HepG2 (cell line): ENCODE results near the gene SDF2. TPM values are rescaled to one million over a fixed set of nuclear protein-coding genes. Genes with fewer than 3 reads are reported as not detected.

Experiments used
- DR1 ChIP-seq: sonication (generic); formaldehyde crosslinking; IDR thresholded peaks from 2 replicates; pipeline ENCODE4 v1.8.0; 2021; ENCODE audit warnings: mild to moderate bottlenecking, missing genetic modification reagents, inconsistent platforms
- FOSL1 ChIP-seq: sonication (generic); formaldehyde crosslinking; IDR thresholded peaks from 2 replicates; pipeline ENCODE4 v1.9.0; 2021; ENCODE audit warnings: missing genetic modification reagents, borderline replicate concordance
- IRX3 ChIP-seq: sonication (generic); formaldehyde crosslinking; IDR thresholded peaks from 2 replicates; pipeline ENCODE4 v1.8.1; 2023; ENCODE audit warnings: mild to moderate bottlenecking, low read depth, missing genetic modification reagents, borderline replicate concordance
- KAT7 ChIP-seq: IDR thresholded peaks from 2 replicates; pipeline ENCODE4 v1.6.1; 2018; ENCODE audit warnings: borderline replicate concordance, missing compliant biosample characterization
- MTA3 ChIP-seq: sonication (generic); formaldehyde crosslinking; IDR thresholded peaks from 2 replicates; pipeline ENCODE4 v1.4.0; 2020; ENCODE audit warnings: missing genetic modification reagents
- MYPOP ChIP-seq: sonication (generic); formaldehyde crosslinking; IDR thresholded peaks from 2 replicates; pipeline ENCODE4 v1.8.1; 2023; ENCODE audit warnings: mild to moderate bottlenecking, moderate library complexity, missing genetic modification reagents
- NCOA1 ChIP-seq: sonication (generic); formaldehyde crosslinking; IDR thresholded peaks from 2 replicates; pipeline ENCODE4 v1.9.0; 2021; ENCODE audit warnings: missing genetic modification reagents
- ONECUT2 ChIP-seq: sonication (generic); formaldehyde crosslinking; IDR thresholded peaks from 2 replicates; pipeline ENCODE4 v1.4.0; 2020; ENCODE audit warnings: missing genetic modification reagents
- RBM22 ChIP-seq: fragments of 200-400 bp; formaldehyde crosslinking; optimal IDR thresholded peaks from 2 replicates; pipeline ENCODE3; 2017; ENCODE audit warnings: mild to moderate bottlenecking, low read length, moderate library complexity
- SALL2 ChIP-seq: sonication (generic); formaldehyde crosslinking; IDR thresholded peaks from 2 replicates; pipeline ENCODE4 v1.8.1; 2023; ENCODE audit warnings: mild to moderate bottlenecking, missing genetic modification reagents, inconsistent platforms
- SIN3A ChIP-seq: IDR thresholded peaks from 2 replicates; pipeline ENCODE4 v1.6.1; 2011; ENCODE audit warnings: low read depth, mild to moderate bottlenecking, control low read depth, low read length, borderline replicate concordance
- TP53 ChIP-seq: sonication (generic); formaldehyde crosslinking; conservative IDR thresholded peaks from 2 replicates; pipeline ENCODE4 v1.4.0; 2020; ENCODE audit warnings: missing genetic modification reagents
- YY1 ChIP-seq: IDR thresholded peaks from 2 replicates; pipeline ENCODE4 v1.6.1; 2011; ENCODE audit warnings: low read length, low read depth, moderate library complexity, mild to moderate bottlenecking; ENCODE audit not compliant: insufficient read depth, insufficient replicate concordance
- ZC3H4 ChIP-seq: sonication (generic); formaldehyde crosslinking; IDR thresholded peaks from 2 replicates; pipeline ENCODE4 v1.4.0; 2020; ENCODE audit warnings: missing genetic modification reagents, borderline replicate concordance
- ZKSCAN8 ChIP-seq: IDR thresholded peaks from 2 replicates; pipeline ENCODE4 v1.6.1; 2016; ENCODE audit warnings: borderline replicate concordance, missing genetic modification reagents, missing compliant biosample characterization
- ZNF629 ChIP-seq: sonication (generic); formaldehyde crosslinking; conservative IDR thresholded peaks from 2 replicates; pipeline ENCODE4 v1.5.0; 2020; ENCODE audit warnings: missing genetic modification reagents
- ZNF660 ChIP-seq: sonication (generic); formaldehyde crosslinking; IDR thresholded peaks from 2 replicates; pipeline ENCODE4 v1.5.1; 2020; ENCODE audit warnings: mild to moderate bottlenecking, low read depth, missing genetic modification reagents, borderline replicate concordance
- polyA plus RNA-seq, 8 experiments: library from polyadenylated mRNA; depleted of rRNA in 3 of 8; stranded (reverse) in 7 of 8; unstranded in 1 of 8; fragments of >200 nt; fragmentation: Illumina TruSeq in 4 of 8; extraction: Trizol in 4 of 8; gene quantifications; 2 replicates each; pipeline versions ENCODE4 v1.2.1 to v1.2.3, GENCODE V29; 2011 to 2016; ENCODE audit warnings: low read depth in 4 of 8, missing spikeins in 1 of 8, mixed read lengths in 1 of 8; ENCODE audit not compliant: insufficient read depth in 1 of 8
- total RNA-seq, 5 experiments: library from RNA; depleted of rRNA; stranded (reverse); fragments of >200 nt; fragmentation: Illumina TruSeq; extraction: Trizol; gene quantifications; 2 replicates each; pipeline ENCODE4 v1.2.3, GENCODE V29; 2016; ENCODE audit warnings: low read depth in 1 of 5
- TF ChIP-seq, protein P1 (sequence below): sonication (generic); formaldehyde crosslinking; IDR thresholded peaks from 2 replicates; pipeline ENCODE4 v1.4.0; 2020; ENCODE audit warnings: mild to moderate bottlenecking, missing genetic modification reagents, borderline replicate concordance
- TF ChIP-seq, protein P2 (sequence below): sonication (generic); formaldehyde crosslinking; IDR thresholded peaks from 2 replicates; pipeline ENCODE4 v1.5.1; 2020; ENCODE audit warnings: mild to moderate bottlenecking, missing genetic modification reagents, borderline replicate concordance

SDF2 gene
- total and polyA plus RNA-seq, 2 of the 13 experiments (the other 11 are each of a cell fraction or from before 2014, with no cell fraction given) = 58.2 to 58.4 TPM

DNA sequence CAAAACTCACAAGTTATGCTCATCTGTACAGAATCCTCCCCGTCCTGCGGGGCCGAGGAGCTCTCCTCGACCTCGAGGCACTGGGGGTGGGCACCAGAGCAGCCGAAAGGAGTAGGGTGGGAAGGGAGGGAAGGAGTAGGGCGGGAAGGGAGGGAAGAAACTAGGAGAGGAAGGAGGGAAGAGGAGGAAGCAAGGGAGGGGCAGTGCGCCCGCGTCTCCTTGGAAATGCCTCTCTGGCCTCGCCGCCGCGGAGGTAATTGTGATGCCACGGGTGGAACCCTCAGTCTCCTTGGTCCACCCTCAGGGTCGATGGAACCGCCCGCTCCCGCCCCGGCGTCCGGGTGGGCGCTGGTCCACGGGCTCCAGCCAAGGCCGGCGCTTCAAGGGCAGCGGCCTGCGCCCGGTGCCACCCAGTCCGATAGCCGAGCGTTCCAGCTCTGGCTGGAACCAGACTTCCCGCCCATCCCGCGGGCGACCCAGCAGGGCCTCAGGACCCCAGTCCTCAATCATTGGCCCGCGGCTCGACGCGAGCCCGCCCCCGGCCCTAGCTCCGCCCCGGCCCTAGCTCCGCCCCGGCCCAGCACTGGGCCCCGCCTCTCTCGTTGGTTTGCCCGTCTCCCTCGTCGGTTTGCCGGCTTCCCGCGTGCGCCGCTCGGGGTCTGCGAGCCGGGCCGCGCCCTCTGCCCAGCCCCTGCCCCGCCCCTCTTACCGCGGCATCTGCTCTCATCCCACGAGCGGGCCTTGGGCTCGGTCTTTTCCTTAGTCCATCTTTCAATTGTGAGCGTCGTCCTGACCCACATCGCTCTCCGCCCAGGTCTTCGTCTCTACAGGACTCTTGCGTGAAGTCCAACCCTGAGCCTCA, 49.4 kb upstream of the SDF2 start (continued):
- TF ChIP-seq MYPOP (0 out of 2 replicates have a peak, but pooled peaks have one; percentile 12), MTA3 (CRISPR knock-in tag) (no peak), ZNF660 (no peak), SALL2 (0 out of 2 replicates have a peak, but pooled peaks have one; percentile 43), KAT7 (CRISPR knock-in tag) (peak; percentile 73; the same call in 1 of the 2 replicates), YY1 (peak; percentile 50), DR1 (no peak), RBM22 (no peak), ONECUT2 (CRISPR knock-in tag) (no peak), IRX3 (no peak), FOSL1 (CRISPR knock-in tag) (no peak), ZC3H4 (CRISPR knock-in tag) (no peak), ZKSCAN8 (no peak), SIN3A (peak; percentile 49; the same call in 1 of the 2 replicates), NCOA1 (CRISPR knock-in tag) (no peak), ZNF629 (CRISPR knock-in tag) (0 out of 2 replicates have a peak, but pooled peaks have one; percentile 11), TP53 (CRISPR knock-in tag) (peak; percentile 17; the same call in 1 of the 2 replicates)
- TF ChIP-seq, protein P1, sequence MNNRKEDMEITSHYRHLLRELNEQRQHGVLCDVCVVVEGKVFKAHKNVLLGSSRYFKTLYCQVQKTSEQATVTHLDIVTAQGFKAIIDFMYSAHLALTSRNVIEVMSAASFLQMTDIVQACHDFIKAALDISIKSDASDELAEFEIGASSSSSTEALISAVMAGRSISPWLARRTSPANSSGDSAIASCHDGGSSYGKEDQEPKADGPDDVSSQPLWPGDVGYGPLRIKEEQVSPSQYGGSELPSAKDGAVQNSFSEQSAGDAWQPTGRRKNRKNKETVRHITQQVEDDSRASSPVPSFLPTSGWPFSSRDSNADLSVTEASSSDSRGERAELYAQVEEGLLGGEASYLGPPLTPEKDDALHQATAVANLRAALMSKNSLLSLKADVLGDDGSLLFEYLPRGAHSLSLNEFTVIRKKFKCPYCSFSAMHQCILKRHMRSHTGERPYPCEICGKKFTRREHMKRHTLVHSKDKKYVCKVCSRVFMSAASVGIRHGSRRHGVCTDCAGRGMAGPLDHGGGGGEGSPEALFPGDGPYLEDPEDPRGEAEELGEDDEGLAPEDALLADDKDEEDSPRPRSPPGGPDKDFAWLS (CRISPR knock-in tag) = no peak
- TF ChIP-seq, protein P2, sequence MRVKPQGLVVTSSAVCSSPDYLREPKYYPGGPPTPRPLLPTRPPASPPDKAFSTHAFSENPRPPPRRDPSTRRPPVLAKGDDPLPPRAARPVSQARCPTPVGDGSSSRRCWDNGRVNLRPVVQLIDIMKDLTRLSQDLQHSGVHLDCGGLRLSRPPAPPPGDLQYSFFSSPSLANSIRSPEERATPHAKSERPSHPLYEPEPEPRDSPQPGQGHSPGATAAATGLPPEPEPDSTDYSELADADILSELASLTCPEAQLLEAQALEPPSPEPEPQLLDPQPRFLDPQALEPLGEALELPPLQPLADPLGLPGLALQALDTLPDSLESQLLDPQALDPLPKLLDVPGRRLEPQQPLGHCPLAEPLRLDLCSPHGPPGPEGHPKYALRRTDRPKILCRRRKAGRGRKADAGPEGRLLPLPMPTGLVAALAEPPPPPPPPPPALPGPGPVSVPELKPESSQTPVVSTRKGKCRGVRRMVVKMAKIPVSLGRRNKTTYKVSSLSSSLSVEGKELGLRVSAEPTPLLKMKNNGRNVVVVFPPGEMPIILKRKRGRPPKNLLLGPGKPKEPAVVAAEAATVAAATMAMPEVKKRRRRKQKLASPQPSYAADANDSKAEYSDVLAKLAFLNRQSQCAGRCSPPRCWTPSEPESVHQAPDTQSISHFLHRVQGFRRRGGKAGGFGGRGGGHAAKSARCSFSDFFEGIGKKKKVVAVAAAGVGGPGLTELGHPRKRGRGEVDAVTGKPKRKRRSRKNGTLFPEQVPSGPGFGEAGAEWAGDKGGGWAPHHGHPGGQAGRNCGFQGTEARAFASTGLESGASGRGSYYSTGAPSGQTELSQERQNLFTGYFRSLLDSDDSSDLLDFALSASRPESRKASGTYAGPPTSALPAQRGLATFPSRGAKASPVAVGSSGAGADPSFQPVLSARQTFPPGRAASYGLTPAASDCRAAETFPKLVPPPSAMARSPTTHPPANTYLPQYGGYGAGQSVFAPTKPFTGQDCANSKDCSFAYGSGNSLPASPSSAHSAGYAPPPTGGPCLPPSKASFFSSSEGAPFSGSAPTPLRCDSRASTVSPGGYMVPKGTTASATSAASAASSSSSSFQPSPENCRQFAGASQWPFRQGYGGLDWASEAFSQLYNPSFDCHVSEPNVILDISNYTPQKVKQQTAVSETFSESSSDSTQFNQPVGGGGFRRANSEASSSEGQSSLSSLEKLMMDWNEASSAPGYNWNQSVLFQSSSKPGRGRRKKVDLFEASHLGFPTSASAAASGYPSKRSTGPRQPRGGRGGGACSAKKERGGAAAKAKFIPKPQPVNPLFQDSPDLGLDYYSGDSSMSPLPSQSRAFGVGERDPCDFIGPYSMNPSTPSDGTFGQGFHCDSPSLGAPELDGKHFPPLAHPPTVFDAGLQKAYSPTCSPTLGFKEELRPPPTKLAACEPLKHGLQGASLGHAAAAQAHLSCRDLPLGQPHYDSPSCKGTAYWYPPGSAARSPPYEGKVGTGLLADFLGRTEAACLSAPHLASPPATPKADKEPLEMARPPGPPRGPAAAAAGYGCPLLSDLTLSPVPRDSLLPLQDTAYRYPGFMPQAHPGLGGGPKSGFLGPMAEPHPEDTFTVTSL (CRISPR knock-in tag) = no peak
